HG03457 (cell line): ENCODE data around the gene TRPC1.
"Not testable (repeated sequence)": the region's sequence is repeated elsewhere in the genome, so short reads cannot be mapped to it uniquely, and the experiment has no call there.

ENCODE experiments used
- ATAC-seq: cut with Tn5 transposase; IDR thresholded peaks from one replicate; pipeline ENCODE4 v1.9.1; 2021; ENCODE audit warnings: moderate number of reproducible peaks; ENCODE audit not compliant: unreplicated experiment

TRPC1 gene

GRCh38 chr3:142750531-142750930, 26.7 kb downstream of the TRPC1 start:
- not testable (repeated sequence) for ATAC-seq

DNA sequence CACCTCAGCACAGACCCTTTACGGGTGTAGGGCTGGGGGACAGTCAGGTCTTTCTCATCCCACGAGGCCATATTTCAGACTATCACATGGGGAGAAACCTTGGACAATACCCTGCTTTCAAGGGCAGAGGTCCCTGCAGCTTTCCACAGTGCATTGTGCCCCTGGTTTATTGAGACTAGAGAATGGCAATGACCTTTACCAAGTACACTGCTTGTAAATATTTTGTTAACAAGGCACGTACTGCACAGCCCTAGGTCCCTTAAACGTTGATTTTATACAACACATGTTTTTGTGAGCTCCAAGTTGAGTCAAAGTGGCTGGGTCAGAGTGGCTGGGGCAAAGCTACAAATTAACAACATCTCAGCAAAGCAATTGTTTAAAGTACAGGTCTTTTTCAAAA, 28.8 kb downstream of the TRPC1 start:
- ATAC-seq: not testable (repeated sequence)

GRCh38 chr3:142754494-142754893, 30.7 kb downstream of the TRPC1 start:
- ATAC-seq: no peak

GRCh38 chr3:142768338-142768737, 44.5 kb downstream of the TRPC1 start:
- no peak for ATAC-seq

- no peak for ATAC-seq
Measured at GRCh38 chr3:142777927-142778326, 54.1 kb downstream of the TRPC1 start.

GRCh38 chr3:142778541-142778940, 54.7 kb downstream of the TRPC1 start:
- ATAC-seq: no peak

GRCh38 chr3:142779591-142779990, 55.8 kb downstream of the TRPC1 start:
- ATAC-seq: no peak

GRCh38 chr3:142782616-142783015, 58.8 kb downstream of the TRPC1 start:
- no peak for ATAC-seq

DNA sequence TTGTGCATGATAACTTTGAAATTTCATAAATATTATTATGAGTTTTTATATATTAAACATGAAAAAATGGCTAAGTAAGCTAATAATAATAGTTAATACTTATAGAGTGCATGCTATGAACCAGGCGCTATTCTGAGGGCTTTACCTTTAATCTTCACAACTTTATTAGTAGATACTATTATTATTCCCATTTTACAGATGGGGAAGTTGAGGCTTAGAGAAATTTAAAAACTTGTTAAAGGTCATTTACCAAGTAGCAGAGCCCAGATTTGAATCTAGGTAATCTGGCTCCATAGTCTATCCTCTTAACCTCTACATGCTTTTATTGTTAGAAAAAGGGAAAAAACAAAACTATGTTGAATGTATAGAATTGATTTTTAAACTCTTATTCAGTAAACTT, 60.4 kb downstream of the TRPC1 start:
- no peak for ATAC-seq

DNA sequence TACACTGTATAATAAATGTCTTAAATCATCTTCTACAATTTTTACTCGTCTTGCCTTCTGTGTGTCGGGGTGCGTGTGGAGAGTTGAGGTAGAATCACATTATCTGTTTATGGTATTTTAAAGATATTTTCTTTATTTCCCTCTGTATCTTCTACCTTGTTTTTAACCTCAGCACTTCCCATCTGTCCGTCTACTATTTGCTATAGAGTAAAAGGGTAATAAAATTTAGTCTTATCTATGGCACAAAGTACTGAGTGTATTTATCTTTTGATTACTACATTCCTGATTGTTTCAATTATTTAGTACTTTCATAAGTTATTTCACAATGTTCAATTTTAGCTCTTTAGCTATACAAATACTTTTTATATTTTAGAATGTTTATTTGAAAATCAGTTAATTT, 62.2 kb downstream of the TRPC1 start:
- ATAC-seq: no peak

GRCh38 chr3:142787719-142788118, 63.9 kb downstream of the TRPC1 start:
- ATAC-seq: no peak

GRCh38 chr3:142794508-142794907, 70.7 kb downstream of the TRPC1 start:
- ATAC-seq: no peak

- no peak for ATAC-seq
Measured at GRCh38 chr3:142795332-142795731, 71.5 kb downstream of the TRPC1 start.

DNA sequence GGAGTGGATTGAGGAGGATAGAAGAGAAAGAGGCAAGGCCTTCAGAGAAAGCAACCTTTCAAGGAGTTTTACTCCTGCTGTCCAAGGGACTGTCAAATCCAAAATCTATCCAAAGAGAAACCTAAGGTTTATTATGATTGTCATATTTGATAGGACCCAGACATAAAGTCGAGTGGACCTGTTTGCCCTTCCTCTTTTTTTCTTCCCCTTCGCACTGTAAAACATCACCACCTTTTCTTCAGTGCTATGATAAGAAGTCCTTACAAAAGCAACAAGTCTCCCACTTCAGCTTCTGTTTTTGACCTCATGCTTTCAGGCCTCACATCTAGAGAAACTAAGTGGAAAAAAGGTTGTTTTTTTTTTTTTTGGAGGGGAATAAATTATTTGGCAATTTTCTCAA, 73.0 kb downstream of the TRPC1 start:
- ATAC-seq: no peak

- ATAC-seq: no peak
Measured at GRCh38 chr3:142801746-142802145, 77.9 kb downstream of the TRPC1 start.

- ATAC-seq: no peak
Measured at GRCh38 chr3:142802891-142803290, 79.1 kb downstream of the TRPC1 start.

GRCh38 chr3:142808103-142808917, 84.5 kb downstream of the TRPC1 start:
- no peak for ATAC-seq

- no peak for ATAC-seq
Measured at GRCh38 chr3:142809259-142809658, 85.4 kb downstream of the TRPC1 start.

- ATAC-seq: no peak
Measured at GRCh38 chr3:142815803-142816202, 92.0 kb downstream of the TRPC1 start.

GRCh38 chr3:142817356-142817755, 93.5 kb downstream of the TRPC1 start:
- no peak for ATAC-seq

DNA sequence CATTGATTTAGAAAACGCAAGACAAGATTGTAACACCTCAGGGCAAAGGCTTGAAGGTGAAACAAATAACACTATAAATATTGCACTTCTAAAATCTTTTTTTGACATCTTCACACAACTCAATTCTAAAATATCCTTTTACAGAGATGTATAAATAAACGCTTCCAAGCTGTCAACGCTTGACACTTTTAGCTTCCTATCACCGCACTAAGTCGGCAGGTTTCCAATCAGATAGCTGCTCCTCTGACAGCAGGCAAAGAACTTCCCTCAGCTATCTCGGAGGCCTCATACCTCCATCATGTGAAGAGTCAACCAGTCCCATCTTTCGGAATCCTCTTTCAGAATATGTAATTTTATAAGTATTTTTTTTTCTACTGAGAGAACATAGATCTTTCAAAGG, 94.1 kb downstream of the TRPC1 start:
- no peak for ATAC-seq

DNA sequence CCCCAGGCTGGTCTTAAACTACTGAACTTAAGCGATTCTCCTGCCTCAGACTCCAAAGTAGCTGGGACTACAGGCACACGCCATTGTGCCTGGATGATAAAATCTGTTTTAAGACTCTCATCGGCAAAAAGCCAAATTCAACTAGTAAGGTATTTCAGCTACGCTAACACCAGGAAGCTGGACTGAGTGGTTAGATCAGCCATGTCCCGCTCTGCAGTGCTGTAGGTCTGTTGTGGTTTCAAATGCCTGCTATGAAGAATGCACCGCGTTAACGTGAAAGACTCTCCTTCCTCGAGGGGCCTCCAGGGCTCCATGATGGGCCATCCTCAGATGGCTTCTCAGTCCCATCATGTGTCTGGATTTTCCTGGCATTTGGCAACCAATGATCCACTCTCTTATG, 94.8 kb downstream of the TRPC1 start:
- ATAC-seq: no peak

DNA sequence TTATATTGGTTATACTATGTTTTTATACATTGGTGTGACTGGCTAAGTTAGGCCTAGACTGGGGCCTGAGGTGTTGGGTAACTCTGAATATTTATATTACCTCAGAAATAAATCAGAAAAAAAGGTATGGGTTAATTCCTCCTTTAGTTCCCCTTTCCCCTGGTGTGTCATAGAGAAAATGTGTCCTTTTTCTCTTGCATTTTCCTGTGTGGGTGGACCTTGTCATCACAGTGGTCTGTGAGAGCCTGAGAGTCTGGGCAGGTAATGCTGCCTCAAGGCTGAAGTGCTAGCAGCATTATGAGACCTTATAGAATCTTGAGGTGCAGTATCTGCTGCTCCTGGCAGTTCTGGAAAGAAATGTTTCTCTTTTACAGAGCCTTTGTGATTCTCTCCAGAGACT, 95.3 kb downstream of the TRPC1 start:
- ATAC-seq: no peak
